ENCODE measurements around the gene NRXN2.
A peak's percentile ranks its signal among the peaks of the same experiment; 100 is the strongest.

NRXN2 gene

DNA sequence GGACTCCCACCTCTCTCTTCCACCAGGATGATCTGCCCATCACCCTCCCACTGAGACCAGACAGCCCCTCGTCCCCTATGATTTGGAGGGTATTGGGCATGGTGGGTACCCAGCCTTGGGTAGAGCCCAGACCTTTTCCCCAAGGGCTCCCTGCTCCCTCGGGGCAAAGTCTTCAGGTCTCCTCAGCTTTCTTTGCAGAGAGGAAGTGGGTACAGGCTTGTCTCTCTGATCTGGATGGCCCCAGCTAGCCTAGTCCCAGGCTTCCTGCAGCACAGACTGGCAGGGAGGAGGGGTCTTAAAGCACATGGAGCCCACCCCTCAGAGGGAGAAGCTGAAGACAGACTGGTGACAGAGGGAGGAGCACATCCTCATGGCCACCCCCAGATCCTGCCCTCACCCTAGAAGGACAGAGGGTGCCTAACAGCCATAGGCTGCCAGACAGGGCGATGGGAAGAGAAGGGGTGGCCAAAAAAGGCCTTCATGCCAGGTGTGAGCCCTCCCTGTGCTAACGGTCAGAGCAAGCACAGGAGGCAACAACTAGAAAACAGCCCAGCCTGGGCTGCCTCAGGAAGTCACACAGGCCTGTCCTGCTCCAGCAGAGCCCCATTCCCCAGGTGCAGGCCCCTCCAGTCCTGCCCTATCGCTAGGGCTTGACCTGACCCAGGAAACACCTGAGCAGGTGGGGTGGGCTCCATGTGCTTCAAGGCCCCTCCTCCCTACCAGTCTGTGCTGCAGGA lies 101.5 kb downstream of the NRXN2 start:
- no peak for DNase-seq

DNA sequence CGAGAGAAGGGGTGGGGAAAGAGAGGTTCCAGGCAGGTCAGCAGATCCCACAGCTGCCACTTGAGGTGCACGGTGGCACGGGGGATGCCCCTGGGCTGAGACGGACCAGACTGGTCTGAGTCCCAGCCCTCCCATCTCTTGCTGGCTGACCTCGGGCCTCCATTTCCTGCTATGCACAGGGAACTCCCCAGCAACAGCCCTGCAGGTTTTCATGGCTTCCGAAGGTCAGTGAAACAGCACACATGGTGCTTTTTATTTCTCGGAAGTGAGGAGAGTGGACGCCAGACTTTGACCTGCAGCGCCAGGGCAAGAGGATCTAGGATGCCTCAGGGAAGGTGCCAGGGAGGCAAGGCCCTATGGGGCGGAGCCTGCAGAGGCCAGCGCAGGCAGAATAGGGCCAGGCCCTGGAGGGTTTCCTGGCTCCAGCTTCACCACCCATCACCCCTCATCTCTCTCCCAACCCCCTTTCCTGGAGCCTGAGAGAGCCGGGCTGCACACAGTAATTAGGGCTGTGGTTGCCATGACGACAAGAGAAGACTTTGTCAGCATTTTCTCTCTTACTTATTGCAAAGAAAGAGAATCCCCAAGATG lies 102.5 kb downstream of the NRXN2 start:
- DNase-seq, result peak; percentile 17 to 55

DNA sequence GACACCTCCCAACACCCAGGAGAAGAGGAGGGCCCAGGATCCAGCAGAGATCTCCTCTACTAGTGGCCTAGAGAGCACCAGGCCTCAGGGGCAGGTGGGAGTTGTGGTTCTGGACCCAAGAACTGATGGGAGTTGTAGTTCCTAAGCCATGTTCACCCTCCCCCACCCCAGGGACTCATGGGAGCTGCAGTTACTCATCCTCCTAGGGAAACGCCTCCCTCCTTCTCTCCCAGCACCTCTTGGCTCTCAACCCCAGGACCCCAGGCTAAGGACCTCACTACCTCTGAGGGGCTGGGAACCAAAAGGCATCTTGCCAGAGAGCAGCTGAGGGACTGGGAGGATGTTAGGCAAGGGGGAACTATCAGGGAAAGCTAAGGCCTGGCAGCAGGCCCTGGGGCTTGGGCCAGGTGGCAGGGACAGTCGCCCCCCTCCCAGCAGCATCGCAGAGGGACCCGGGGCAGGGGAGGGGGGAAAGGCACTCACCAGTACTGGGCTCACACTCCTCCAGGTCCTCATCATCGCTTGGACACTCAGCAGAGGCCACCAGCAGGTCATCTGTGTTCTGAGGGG lies 103.1 kb downstream of the NRXN2 start:
- no peak for DNase-seq

DNA sequence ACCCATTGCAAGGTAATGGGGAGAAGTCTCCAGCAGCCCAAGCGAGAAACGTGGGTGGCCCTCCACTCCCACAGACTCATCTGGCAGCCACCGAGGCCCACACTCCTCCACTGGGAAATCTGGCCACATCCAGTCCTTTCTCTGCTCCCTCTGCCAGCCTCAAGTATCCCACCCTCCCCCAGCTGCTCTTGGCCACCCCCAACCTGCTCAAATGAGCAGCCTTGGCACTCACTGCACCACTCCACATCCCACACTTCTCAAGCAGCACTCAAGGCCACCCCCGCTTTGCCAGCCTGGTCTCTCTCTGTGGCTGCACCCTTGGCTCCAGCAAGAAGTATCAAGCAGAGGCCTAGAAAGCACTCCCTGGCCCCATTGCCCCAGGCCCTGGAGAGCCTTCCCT lies 103.8 kb downstream of the NRXN2 start:
- DNase-seq, result peak in 1 of 2 donors; percentile 17

DNA sequence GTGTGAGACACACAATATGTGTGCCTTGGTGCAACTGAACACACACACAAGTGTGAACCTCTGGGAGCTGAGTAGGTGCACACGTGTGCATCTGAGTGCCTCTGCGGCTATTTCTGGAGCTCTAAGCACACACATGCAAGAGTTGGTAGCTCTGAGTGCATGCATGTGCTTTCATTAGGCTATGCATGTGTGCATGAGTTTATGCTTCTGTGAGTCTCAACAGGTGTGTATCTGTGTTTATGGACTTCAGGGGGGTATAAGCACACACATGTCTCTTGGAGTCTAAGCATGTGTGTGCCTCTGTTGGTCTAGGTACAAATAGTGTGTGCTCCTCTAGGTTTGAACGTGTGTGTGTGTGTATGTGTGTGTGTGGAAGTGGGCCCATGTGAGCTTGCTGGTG lies 106.2 kb downstream of the NRXN2 start:
- DNase-seq, result no peak

DNA sequence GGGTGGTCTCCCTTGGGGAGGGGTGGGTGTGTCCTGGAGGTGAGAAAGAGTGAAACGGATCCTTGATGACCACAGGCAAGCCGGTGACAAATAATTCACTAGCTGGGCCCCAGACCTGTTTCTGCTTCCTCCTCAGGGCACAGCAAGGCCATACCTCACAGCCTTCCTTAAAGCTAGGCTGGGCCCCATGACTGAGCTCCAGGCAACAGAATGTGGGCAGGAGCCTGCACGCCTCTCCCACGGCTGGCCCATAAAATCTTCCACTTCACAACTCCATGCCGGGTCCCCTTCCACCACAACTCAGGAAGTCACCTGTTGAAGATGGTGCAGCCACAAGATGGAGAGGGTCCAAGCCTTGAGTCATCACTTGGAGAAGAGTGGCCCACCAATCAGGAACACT lies 108.1 kb downstream of the NRXN2 start:
- no peak for DNase-seq

DNA sequence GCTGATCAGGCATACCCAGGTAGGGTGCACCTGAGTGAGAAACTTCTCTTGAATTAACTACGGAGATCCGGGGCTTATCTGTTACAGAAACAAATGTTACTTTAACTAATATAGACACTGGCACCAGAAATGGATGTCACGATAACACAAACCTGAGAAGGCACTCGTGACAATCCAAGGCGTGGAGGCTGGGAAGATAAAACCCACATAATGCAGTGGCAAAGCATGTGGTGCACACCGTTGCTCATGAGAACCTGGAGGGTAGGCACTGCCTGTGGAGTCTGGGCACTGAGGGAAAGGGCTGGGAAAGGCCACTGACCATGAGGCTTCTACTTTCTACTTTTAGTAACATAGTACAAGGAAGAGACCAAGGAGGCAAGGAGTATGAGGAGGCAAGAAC lies 109.3 kb downstream of the NRXN2 start:
- DNase-seq, result no peak

DNA sequence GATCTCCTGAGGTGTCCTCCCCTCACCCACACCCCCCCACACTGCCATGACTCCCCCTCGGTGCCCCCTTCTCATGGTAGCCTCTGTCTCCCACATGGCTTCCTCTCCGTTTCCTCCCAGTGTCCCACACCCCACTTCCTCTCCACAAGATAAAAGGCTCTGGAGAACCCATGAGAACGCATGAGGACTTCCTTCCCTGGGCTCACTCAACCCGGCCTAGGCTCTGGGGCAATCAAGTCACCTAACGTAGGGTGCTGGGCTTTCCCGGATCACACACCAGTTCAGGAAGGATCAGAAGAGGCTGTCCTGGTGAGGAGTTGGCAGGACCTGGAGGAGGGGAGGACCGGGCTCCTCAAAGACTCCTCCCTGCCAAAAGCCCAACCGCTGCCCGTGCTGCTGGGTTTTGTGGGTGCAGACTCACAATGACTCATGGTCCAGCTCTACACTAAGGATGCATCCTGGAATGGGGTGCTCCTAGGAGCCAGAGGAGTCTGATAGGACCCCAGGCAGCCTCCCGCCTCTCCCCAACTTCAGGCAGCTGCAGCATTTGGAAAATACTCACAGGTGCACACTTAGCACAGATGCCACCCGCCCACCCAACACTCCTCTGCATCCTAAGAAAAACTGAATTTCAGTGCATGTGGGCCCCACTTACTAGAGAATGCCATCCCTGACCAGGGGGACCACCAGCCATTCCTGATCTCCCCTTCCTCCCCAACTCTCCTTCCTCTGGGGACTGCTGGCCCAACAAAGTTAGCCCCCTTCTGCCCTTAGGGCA lies 110.9 kb downstream of the NRXN2 start:
- DNase-seq, result no peak

DNA sequence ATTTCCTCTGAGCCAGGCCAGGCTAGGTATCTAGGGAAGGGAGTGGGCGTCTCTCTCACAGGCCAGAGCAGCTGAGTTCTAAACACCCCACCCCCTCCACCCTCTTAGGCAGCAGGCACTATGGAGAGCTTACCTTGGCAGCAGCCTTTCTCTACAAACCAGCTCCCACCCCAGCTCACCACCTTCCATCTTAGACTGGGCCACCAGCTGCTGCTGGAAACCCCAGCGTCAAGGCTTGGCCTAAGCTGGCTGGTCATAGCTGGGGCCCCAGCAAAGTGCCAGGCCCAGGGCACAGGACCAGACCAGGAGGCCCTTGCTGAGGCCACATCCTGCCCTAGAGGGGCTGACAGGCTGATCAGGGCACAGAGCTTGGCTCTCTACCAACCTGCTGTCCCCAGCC lies 111.8 kb downstream of the NRXN2 start:
- no peak for DNase-seq

DNA sequence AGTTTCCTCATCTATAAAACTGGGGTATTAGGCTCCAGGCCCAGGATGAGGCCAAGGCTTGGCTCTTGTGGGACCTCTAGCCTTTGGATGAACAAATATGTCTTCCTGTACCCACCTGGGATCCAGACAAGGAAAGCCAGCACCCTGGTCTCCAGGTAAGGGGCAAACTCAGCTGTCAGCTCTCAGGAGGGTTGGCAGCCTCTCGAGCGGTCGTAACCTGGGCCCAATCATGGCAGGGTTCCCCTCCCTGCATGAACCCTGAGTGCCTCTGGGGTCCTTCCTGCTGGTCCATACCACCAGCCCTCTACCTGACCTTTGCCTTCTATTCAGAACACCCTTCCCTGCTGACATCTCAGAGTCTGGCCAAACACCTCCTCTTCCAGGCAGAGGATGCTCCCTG lies 112.4 kb downstream of the NRXN2 start:
- no peak for DNase-seq

DNA sequence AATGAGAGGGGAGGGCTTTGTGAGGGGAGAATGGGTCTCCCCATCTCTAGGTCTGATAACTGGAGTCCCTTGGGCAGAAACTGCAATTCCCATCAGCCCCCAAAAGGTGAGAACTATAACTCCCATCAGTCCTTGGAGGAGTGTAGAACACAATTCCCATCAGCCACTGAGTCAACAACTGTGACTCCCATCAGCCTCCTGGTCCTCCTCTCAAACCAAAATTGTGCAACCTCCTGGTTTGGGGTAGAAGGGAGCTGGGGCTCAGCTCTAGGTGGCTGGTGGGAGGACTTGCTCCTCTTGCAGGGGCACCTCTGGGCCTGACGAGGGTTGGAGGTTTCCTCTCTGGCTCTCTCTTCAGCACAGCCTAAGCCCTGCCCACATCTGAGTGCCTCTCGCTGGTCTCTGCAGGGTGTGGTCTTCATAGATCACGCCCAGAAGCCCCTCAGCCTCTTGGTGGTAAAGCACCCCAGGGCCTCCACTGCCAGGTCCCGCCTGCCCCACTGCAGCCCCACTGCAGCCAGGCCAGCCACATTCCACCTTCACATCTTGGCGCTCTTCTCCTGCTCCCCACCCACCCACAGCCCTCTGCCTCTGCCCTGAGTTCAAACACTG lies 113.5 kb downstream of the NRXN2 start:
- DNase-seq, result no peak

DNA sequence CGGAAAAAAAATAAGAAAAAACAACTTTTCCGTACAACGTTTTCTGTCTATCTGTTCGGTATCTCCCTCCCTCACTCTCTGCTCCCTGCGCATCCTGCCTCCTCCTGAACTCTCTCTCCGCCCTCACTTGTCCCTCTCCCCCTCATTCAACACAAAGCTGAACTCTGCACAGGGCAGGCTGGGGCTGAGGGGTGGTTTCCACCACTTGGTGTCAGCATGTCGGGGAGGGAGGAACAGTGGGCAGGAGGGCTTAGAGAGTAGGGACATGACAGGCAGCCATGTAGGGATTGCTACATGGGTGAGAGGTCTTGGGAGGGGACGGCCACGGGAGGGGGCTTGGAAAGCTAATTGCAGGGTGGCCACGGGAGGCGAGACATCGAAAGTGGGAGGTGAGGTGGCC lies 114.4 kb downstream of the NRXN2 start:
- DNase-seq, result no peak

DNA sequence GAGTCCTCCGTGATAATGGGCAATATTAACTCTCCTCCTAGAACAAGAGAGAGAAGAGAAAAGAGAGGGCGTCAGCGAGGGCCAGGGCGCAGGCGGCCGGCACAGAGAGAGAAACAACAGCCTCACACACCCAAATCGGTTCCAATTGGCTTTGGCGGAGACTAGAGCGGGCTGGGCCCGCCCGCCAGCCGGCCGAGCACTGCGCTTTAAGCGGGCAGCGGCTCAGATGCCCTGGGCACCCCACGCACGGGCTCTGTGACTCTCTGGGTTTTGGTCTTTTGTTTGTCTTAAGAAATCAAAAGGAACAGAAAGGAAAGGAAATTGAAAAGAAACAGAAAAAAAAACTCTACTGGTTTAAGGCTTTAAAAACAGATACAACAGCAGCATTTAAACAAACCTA lies 115.0 kb downstream of the NRXN2 start:
- peak in 1 of 2 donors; percentile 22 for DNase-seq

DNA sequence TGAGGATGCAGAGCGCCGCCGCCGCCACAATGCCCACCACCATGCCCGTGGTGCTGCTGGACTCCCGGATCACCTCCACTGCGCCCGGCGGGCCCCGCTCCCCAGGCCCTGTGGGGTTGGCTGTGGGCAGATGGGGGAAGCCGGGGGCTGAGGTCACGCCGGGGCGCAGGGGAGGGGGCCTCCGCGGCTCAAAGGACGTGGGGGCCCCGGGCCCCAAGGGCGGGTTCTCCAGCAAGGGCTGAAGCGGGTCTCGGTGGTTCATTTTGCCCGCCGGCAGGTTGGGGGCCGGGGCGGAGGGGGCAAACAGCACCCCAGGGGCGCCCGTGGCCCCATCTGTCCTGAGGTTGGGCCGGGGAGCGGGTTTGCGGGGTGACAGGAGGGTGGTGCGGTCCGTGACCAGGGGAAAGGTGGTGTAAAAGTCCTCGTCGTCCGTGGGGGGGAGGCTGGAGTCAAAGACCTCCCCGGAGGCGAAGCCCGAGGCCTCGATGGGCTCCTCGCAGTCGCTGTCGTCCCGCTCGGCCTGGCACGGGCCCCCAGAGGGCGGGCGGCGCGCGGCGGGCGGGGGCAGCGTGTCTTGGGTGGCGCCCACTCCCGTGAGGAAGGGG lies 115.5 kb downstream of the NRXN2 start:
- no peak for DNase-seq

DNA sequence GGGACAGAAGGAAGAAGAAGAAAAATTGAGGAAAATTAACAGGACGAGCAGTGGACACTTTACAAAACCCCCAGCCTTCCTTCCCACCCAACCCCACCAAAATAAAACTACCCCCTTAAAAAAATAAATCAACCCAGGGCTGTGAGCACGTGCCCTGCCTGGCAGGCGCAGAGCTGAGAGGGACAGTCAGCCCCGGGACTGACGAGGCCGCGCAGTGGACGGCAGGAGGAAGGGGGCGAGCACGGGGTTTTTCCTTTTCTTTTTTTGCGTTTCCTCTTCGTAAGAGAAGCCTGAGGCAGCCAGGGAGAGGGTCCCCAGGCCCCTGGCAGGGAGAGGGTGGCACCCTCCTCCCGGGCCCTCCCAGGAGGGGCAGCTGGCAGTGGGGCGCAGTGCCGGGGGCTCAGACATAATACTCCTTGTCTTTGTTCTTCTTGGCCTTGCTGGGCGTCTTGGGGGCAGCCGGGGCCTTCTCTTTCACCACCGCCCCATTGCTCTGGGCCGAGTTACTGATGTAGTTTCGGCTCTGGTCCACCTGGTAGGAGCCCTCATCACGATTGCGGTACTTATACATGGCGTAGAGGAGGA lies 116.1 kb downstream of the NRXN2 start:
- no peak for DNase-seq

DNA sequence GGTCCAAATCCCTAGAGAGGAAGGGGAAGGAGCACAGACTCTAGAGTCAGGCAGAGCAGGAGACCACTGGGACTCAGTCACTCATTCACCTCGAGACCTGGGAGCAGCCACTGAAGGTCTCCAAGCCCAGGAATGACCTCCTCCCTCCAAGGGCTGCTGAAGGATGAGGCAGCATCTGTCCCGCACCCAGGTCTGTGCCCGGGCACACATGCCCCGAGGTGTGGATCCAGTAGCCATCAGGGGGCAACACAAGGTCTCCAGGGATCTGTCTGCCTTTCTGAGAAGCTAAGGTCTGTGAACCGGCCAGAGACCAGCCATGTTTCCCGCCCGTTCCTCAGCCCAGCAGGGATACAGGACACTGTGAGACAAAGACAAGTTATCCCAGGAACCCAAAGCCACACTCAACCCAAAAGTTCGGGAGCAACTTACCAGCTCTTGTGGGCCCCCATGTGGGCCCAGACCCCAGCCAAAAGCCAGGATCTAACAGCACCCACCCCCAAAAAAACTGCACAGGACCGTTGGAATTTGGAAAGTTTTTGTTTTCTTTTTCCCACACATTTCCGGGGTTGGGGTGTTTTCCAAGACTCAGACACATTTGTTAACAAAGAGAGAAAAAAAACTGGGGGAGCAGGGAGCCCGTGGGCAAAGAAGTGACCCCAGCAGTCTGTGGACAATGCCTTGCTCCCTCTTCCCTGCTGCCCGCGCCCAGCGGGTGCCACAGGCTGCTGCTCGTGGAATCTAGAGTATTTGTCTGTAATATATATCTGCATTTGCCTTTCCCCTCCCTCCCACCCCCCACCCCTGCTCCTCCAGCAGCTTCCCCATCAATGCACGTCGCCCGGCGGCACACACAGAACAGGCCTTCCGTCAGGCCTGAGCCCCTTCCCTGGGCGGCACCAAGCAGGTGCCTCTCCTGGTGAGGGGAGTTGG lies 117.1 kb downstream of the NRXN2 start:
- no peak for DNase-seq

DNA sequence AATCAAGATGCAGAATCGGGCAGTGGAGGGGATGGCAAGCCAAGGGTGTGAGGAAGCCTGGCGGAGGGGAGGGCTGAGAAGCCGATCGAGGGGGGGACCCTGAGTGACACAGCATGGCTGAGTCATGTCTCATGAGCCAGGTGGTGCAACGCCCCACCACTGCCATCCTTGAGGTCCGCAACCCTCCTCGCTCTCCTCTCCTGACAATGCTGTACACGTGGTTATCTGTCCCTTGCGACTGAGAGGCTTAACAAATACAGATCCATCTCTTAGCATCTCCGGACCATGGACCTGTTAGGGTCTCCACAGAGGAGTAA lies 117.8 kb downstream of the NRXN2 start:
- no peak for DNase-seq

DNA sequence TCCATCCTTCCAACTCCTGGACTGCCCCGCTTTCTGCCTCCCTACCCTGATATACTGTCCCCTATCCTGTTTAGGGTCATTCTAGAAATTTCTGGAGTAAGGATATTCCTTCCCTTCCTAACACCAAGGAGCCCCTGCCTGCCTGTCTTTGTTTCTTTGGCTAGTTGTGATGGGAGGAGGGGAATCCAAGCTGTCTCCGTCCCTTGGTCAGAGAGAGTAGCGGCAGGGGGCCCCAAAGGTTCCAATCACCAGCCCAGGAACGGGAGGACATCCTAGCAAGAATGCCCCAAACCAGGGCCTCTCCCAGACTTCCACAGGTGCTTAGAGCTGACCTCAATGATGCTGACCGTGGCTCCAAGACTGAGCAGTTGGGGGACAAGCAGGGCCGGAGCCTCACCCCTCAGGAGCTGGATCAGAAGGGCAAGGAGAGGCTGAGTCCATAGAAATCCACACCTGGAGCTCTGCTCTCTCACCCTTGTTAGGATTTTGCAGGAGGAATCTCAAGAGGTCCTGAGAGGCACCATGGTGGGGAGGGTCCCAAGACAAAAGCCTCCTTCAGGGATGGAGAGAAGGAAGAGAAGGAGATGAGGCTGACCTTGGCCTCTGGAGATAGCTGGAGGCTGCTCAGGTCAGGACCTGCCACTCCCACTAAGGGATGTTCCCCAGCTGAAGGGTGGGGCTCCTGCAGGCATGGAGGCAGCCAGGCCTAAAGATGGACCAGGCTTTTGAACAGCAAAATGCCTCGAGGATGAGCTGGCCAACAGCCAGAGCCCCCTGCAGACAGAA lies 118.3 kb downstream of the NRXN2 start:
- no peak for DNase-seq

DNA sequence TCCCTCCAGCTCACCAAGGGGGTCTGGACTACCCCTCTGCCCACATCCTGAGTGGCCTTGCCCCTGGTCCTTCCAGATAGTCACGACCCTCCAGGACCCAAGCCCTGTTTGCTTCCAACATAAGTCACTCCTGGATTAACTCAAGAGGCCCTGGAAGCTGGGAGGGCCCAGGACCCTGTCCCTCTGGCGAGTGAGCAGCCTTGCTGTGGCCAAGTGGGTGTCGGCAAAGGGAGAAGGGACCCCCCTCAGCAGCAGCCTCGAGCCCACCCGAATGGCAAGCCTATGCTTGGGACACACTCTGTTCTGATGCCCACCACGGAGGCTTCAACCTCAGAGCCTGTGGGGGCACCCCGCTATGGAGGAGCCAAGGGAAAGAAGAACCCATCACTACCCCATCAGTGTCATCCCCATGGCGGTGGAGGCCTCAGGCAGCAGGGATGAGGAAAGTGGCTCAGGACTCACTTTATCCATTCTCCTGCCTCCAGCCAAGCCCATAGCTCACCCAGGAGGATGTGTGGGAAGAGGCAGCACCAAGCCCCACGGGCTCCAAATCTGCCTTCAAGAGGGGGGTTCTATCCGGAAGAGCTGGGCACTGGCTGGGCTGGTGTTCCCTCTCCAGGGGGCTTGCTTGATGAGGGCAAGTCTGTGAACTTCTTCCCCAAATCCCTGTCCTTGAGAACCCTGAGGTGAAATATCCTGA lies 119.4 kb downstream of the NRXN2 start:
- no peak for DNase-seq

DNA sequence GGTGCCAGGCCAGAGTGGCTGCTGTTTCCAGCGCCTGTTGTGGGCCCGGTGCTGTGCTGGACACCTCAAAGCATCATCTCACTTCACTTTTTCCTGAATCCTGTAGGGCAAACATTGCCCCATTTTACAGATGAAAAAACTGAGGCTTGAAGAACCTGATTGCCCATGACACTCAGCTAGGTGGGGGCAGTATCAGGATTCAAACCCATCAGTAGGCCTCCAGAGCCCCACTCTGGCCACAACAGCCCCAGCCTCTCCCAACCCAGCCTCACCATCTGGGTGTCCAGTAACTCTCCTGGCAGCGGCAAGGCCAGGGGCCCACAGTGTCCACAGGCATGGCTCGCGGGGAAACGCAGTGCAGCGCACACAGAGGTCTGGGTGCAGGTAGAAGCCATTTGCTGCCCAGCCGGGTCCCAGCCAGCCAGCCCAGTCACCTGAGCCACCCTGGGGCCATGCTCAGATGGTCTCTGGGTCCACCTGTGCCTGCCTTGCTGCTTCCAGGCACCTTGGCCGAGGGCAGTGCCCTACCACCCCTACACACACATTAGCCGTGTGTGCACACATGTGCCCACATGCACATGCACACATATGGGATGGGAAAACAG lies 120.4 kb downstream of the NRXN2 start:
- DNase-seq, result no peak

Measured in hippocampal formation (tissue), 2 donors.